IPS-15b (cell line): ENCODE results near the gene GALK1.

ENCODE experiments used
- H3K27me3 ChIP-seq: one replicate; pipeline ENCODE4 v1.6.1; 2013; ENCODE audit warnings: low read length; ENCODE audit not compliant: control insufficient read depth, insufficient read depth
- H3K36me3 ChIP-seq: one replicate; pipeline ENCODE4 v1.6.1; 2013; ENCODE audit warnings: low read length; ENCODE audit not compliant: control insufficient read depth, insufficient read depth
- H3K4me1 ChIP-seq: one replicate; pipeline ENCODE4 v1.6.1; 2013; ENCODE audit warnings: mild to moderate bottlenecking, low read length; ENCODE audit not compliant: control insufficient read depth, insufficient read depth
- H3K4me3 ChIP-seq: one replicate; pipeline ENCODE4 v1.5.1; 2013; ENCODE audit warnings: low read depth, low read length
- H3K9ac ChIP-seq: one replicate; pipeline ENCODE4 v1.6.1; 2013; ENCODE audit warnings: low read depth, mild to moderate bottlenecking, low read length
- H3K9me3 ChIP-seq: one replicate; pipeline ENCODE4 v1.6.1; 2013; ENCODE audit warnings: mild to moderate bottlenecking, low read length; ENCODE audit not compliant: control insufficient read depth, insufficient read depth

GALK1 gene

DNA sequence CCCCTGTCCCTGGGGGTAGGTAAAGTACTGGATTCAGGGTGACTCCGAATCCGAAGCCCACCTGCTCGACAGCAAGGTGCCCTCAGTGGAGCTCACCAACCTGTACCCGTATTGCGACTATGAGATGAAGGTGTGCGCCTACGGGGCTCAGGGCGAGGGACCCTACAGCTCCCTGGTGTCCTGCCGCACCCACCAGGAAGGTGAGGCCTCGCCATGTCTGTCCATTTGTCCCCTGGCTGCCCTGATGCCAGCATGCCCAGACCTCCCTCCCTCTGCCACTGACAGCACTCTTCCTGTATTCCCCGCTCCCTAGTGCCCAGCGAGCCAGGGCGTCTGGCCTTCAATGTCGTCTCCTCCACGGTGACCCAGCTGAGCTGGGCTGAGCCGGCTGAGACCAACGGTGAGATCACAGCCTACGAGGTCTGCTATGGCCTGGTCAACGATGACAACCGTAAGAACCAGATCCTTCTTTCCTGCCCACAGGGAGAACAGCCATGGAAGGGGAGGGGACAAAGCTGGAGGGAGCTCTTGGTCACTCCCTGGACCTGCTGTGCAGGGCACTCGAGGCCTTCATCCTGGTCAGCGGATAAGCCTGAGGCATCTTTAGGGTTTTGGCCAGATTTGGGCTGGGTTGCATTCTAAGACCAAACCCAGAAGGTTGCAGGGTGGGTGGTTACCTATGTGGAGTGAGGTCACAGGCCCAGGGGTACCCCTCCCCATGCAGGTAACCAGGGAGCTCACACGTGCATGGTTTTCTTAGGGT lies 14.2 kb downstream of the GALK1 start:
- H3K9me3 ChIP-seq, result no peaks in the 10 kb centered on the region
- no peak overlapping the region for H3K4me3 ChIP-seq
- no peak overlapping the region for H3K9ac ChIP-seq
- H3K36me3 ChIP-seq, result no peaks in the 10 kb centered on the region
- peaks cover 2% of the 10 kb centered on the region for H3K27me3 ChIP-seq
- no peaks in the 10 kb centered on the region for H3K4me1 ChIP-seq

DNA sequence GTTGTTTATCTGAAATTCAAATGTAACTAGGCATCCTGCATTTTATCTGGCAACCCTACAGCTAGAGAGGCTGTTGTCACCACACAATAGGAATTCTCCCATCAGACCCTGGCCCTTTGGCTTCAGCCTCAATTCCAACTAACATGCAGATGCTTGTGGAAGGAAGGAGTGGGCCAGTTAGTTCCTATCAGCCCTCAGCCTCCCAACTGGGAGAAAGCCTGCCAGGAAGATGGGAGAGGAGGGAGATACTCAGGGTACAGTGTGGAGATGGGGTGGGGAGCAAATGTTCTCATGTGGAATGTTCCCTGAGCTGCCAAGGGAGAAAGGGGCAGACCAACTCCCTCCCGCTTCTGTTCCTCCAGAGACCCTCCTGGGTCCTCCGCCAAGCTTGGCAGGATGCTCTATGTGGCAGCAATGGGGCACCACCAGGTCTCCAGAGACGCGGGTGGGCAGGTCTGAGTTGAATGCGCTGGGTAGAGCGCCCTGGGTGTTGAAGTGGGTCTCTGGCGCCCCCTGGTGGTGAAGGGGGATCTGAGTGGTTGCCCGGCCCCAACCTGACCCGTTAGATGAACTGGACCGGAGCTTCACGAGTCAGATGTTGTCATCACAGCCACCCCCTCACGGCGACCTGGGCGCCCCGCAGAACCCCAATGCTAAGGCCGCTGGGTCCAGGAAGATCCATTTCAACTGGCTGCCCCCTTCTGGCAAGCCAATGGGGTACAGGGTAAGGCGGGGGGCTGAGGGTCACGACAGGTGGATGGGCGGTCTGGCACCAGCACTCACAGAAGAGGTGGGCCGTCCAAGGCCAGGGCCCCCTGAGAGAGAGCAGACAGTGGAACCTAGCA lies 15.2 kb downstream of the GALK1 start:
- Histone ChIP-seq H3K9ac (no peak overlapping the region), H3K9me3 (no peaks in the 10 kb centered on the region), H3K4me3 (no peak overlapping the region), H3K27me3 (peaks cover 2% of the 10 kb centered on the region), H3K4me1 (no peaks in the 10 kb centered on the region), H3K36me3 (no peaks in the 10 kb centered on the region)

DNA sequence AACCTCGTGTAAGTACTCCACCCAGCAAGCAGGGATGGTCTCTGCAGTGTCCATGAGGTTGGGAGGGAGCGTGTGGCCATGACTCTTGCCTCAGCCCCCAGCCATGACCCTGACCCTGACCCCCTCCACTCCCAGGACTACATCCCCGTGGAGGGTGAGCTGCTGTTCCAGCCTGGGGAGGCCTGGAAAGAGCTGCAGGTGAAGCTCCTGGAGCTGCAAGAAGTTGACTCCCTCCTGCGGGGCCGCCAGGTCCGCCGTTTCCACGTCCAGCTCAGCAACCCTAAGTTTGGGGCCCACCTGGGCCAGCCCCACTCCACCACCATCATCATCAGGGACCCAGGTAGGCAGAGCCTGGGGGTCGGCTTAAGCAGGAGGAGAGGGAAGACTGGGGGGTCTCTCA lies 16.3 kb downstream of the GALK1 start:
- H3K4me3 ChIP-seq, result no peak overlapping the region
- H3K36me3 ChIP-seq, result no peaks in the 10 kb centered on the region
- H3K9ac ChIP-seq, result no peak overlapping the region
- peaks cover 2% of the 10 kb centered on the region for H3K27me3 ChIP-seq
- no peaks in the 10 kb centered on the region for H3K4me1 ChIP-seq
- no peaks in the 10 kb centered on the region for H3K9me3 ChIP-seq

GRCh38 chr17:75743625-75744206 lies 21.3 kb downstream of the GALK1 start:
- Histone ChIP-seq H3K27me3 (no peaks in the 10 kb centered on the region), H3K36me3 (no peaks in the 10 kb centered on the region), H3K9ac (no peak overlapping the region), H3K9me3 (no peaks in the 10 kb centered on the region), H3K4me1 (no peaks in the 10 kb centered on the region), H3K4me3 (no peak overlapping the region)

- Histone ChIP-seq H3K9ac (no peak overlapping the region), H3K27me3 (no peaks in the 10 kb centered on the region), H3K4me1 (no peaks in the 10 kb centered on the region), H3K36me3 (no peaks in the 10 kb centered on the region), H3K4me3 (no peak overlapping the region), H3K9me3 (no peaks in the 10 kb centered on the region)
These were observed 22.7 kb downstream of the GALK1 start for GRCh38 chr17:75742337-75742736.

- no peaks in the 10 kb centered on the region for H3K36me3 ChIP-seq
- H3K9ac ChIP-seq, result no peak overlapping the region
- no peaks in the 10 kb centered on the region for H3K9me3 ChIP-seq
- H3K4me1 ChIP-seq, result no peaks in the 10 kb centered on the region
- no peak overlapping the region for H3K4me3 ChIP-seq
- no peaks in the 10 kb centered on the region for H3K27me3 ChIP-seq
These were observed 24.3 kb downstream of the GALK1 start for GRCh38 chr17:75740631-75741077.

GRCh38 chr17:75740215-75740614 lies 24.8 kb downstream of the GALK1 start:
- Histone ChIP-seq H3K9ac (no peak overlapping the region), H3K27me3 (no peaks in the 10 kb centered on the region), H3K36me3 (no peaks in the 10 kb centered on the region), H3K4me1 (no peaks in the 10 kb centered on the region), H3K4me3 (no peak overlapping the region), H3K9me3 (no peaks in the 10 kb centered on the region)

GRCh38 chr17:75739801-75740200 lies 25.2 kb downstream of the GALK1 start:
- H3K4me3 ChIP-seq, result no peak overlapping the region
- H3K27me3 ChIP-seq, result no peaks in the 10 kb centered on the region
- no peaks in the 10 kb centered on the region for H3K36me3 ChIP-seq
- no peak overlapping the region for H3K9ac ChIP-seq
- H3K9me3 ChIP-seq, result no peaks in the 10 kb centered on the region
- no peaks in the 10 kb centered on the region for H3K4me1 ChIP-seq

- no peaks in the 10 kb centered on the region for H3K36me3 ChIP-seq
- H3K9me3 ChIP-seq, result no peaks in the 10 kb centered on the region
- H3K4me1 ChIP-seq, result no peaks in the 10 kb centered on the region
- H3K4me3 ChIP-seq, result no peak overlapping the region
- H3K9ac ChIP-seq, result no peak overlapping the region
- H3K27me3 ChIP-seq, result no peaks in the 10 kb centered on the region
These were observed 25.8 kb downstream of the GALK1 start for GRCh38 chr17:75739174-75739573.

DNA sequence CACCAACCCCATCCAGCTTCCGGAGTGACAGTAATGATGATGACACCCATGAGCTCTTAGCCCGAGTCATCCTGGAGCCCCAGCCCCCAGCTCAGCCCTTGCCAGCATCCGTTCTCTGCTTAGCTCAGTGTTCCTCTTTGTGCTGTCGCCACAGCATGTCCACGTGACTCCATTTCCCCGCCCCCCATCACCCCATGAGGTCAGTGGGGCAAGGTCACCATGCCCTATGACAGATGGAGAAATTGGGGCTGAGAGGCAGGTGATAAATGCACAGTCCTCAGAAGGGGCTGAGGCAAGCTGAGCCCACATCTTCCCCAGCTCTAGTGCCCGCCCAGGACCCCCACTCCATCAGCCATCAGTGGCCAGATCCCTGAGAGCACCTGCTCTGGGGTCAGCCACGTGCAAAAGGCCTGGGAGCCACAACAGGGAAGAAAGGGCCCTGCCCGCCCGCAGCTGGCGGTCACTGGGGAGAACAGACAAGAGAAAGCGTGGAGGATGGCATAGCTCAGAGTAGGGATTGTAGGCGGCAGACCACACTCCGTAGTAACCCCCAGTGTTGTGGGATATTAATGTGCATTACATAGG lies 26.7 kb downstream of the GALK1 start:
- Histone ChIP-seq H3K36me3 (no peaks in the 10 kb centered on the region), H3K9ac (no peak overlapping the region), H3K9me3 (no peaks in the 10 kb centered on the region), H3K27me3 (no peaks in the 10 kb centered on the region), H3K4me1 (no peaks in the 10 kb centered on the region), H3K4me3 (no peak overlapping the region)

- H3K4me1 ChIP-seq, result no peaks in the 10 kb centered on the region
- H3K36me3 ChIP-seq, result no peaks in the 10 kb centered on the region
- H3K4me3 ChIP-seq, result no peak overlapping the region
- H3K27me3 ChIP-seq, result no peaks in the 10 kb centered on the region
- H3K9me3 ChIP-seq, result no peaks in the 10 kb centered on the region
- H3K9ac ChIP-seq, result no peak overlapping the region
These were observed 27.6 kb downstream of the GALK1 start for GRCh38 chr17:75737133-75737962.
